Mammary epithelial cell (primary cell): ENCODE data around the gene NAPB.

Source experiments
- EZH2 ChIP-seq: IDR thresholded peaks from 2 replicates; pipeline ENCODE4 v1.6.1; 2012; ENCODE audit warnings: low read length, inconsistent platforms, borderline replicate concordance
- TF ChIP-seq, protein P1 (sequence below), 2 donors: IDR thresholded peaks in 1 of 2; conservative IDR thresholded peaks in 1 of 2; 2 replicates each; pipeline ENCODE4 v1.5.1; 2011 to 2012; ENCODE audit warnings: inconsistent platforms in 2 of 2, low read length in 2 of 2, mild to moderate bottlenecking in 2 of 2, control low read depth in 1 of 2, low read depth in 1 of 2; ENCODE audit not compliant: insufficient read depth in 1 of 2; ENCODE audit errors: extremely low read depth in 1 of 2

DNA sequence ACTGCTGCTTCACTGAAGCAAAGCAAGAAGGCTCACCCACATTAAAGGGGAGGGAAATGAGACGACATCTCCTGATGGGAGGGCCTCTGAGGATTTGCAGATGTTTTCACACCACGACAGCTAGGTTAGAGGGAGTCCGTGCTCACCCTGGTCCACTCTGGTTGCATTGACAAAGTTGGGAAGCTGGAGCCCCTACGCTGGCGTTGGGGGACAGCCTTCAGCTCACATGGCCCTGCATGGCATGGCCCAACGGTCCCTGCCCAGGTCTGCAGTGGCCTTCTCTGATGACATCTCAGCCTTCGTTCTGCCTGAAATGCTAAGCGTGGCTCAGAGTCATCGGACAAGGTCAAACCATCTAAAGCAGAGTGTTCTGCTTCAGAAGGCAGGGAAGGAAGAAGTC is 3.8 kb upstream of the NAPB start:
- TF ChIP-seq, protein P1, sequence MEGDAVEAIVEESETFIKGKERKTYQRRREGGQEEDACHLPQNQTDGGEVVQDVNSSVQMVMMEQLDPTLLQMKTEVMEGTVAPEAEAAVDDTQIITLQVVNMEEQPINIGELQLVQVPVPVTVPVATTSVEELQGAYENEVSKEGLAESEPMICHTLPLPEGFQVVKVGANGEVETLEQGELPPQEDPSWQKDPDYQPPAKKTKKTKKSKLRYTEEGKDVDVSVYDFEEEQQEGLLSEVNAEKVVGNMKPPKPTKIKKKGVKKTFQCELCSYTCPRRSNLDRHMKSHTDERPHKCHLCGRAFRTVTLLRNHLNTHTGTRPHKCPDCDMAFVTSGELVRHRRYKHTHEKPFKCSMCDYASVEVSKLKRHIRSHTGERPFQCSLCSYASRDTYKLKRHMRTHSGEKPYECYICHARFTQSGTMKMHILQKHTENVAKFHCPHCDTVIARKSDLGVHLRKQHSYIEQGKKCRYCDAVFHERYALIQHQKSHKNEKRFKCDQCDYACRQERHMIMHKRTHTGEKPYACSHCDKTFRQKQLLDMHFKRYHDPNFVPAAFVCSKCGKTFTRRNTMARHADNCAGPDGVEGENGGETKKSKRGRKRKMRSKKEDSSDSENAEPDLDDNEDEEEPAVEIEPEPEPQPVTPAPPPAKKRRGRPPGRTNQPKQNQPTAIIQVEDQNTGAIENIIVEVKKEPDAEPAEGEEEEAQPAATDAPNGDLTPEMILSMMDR (conservative IDR thresholded peaks at IDR 0.05 in 1 of 2, IDR thresholded peaks at IDR 0.05 in 1 of 2; ENCODE audit: extremely low read depth in 1 of 2, insufficient read depth in 1 of 2, low read depth in 1 of 2, low read length in 2 of 2): no peak
- no peak for TF ChIP-seq EZH2
